ENCODE results near the gene SH3PXD2A.
"Not testable (repeated sequence)": the region's sequence is repeated elsewhere in the genome, so short reads cannot be mapped to it uniquely, and the experiment has no call there.

GRCh38 chr10:103632871-103633270 lies 222.5 kb downstream of the SH3PXD2A start:
- not testable (repeated sequence) for TF ChIP-seq POLR2A (IDR thresholded peaks at IDR 0.05; ENCODE audit: low read length); GATA1 (IDR thresholded peaks at IDR 0.05; ENCODE audit: low read depth, low read length)
